ENCODE results near the gene MRPS10.
A peak's percentile ranks its signal among the peaks of the same experiment; 100 is the strongest.
"Not testable (repeated sequence)": the region's sequence is repeated elsewhere in the genome, so short reads cannot be mapped to it uniquely, and the experiment has no call there.

The MRPS10 gene

GRCh38 chr6:42173101-42173500 lies 44.6 kb downstream of the MRPS10 start, which contains the start of gene GUCA1A:
Gene GUCA1A, plus strand, starts transcription at chr6:42173364. Its CDS starts 250 bp downstream, at chr6:42173614.
- DNase-seq, result no peak

GRCh38 chr6:42171813-42172581 lies 45.7 kb downstream of the MRPS10 start:
- no peak for DNase-seq

- not testable (repeated sequence) for DNase-seq
Measured at GRCh38 chr6:42169780-42170179, 47.9 kb downstream of the MRPS10 start.

GRCh38 chr6:42168650-42169049 lies 49.0 kb downstream of the MRPS10 start:
- DNase-seq, result no peak

- peak; percentile 67 for DNase-seq
Measured at GRCh38 chr6:42166444-42167141, 51.1 kb downstream of the MRPS10 start.

GRCh38 chr6:42165016-42165415 lies 52.6 kb downstream of the MRPS10 start:
- no peak for DNase-seq

GRCh38 chr6:42163981-42164380 lies 53.7 kb downstream of the MRPS10 start:
- no peak for DNase-seq

GRCh38 chr6:42162812-42163211 lies 54.8 kb downstream of the MRPS10 start:
- no peak for DNase-seq

GRCh38 chr6:42162384-42162783 lies 55.3 kb downstream of the MRPS10 start:
- DNase-seq, result no peak

- DNase-seq, result no peak
Measured at GRCh38 chr6:42159431-42160024, 58.1 kb downstream of the MRPS10 start.

- no peak for DNase-seq
Measured at GRCh38 chr6:42158631-42159030, 59.0 kb downstream of the MRPS10 start.

- DNase-seq, result peak; percentile 28
Measured at GRCh38 chr6:42158011-42158410, 59.6 kb downstream of the MRPS10 start.
